Measurements from ENCODE around the gene TTYH3. TPM values are rescaled to one million over a fixed set of nuclear protein-coding genes. Genes with fewer than 3 reads are reported as not detected.
"Not testable (repeated sequence)": the region's sequence is repeated elsewhere in the genome, so short reads cannot be mapped to it uniquely, and the experiment has no call there.

The TTYH3 gene
- total RNA-seq, 4 donors from 2014 or later = 3.8 to 47.2 (median 25.2) TPM

DNA sequence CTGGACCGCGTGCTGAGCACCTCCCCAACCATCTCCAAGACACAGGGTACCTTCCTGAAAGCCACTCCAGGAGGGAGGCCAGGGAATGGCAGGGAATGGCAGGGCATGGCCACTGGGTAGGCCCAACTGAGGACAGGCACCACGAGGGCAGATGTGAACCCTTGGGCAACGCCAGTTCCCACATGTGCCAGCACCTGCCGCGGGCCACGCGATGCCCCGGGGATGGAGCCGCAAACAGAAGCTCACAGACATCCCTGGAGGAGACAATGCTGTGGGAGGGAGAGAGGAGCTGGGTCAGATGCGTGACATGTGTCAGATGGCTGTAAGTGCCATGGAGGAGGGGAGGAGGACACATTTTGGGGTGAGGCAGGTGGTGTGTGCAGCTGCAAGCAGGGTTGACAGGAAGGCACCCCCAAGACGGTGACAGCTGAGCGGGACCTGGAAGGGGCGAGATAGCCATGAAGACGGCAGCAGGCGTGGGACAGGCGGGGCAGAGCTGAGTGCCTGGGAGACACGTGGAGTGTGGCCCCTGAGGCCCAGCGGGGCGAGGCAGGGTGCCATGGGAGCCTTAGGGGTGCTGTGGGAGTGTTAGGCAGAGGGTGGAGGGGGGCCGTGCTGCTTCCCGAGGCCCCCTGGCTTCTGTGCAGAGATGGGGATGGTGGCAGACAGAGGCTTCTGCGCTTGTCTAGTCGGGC lies 45.3 kb upstream of the TTYH3 start:
- intact Hi-C loops (cut with DNase I; ENCODE audit: low total_unique reads) = no loop called here
- no peak overlapping the region for H3K4me3 ChIP-seq
- H3K9me3 ChIP-seq = no peaks in the 10 kb centered on the region
- no peak for DNase-seq
- H3K4me1 ChIP-seq = no peaks in the 10 kb centered on the region
- H3K27me3 ChIP-seq = no peaks in the 10 kb centered on the region
- no peaks in the 10 kb centered on the region for H3K36me3 ChIP-seq
- TF ChIP-seq, protein P1, sequence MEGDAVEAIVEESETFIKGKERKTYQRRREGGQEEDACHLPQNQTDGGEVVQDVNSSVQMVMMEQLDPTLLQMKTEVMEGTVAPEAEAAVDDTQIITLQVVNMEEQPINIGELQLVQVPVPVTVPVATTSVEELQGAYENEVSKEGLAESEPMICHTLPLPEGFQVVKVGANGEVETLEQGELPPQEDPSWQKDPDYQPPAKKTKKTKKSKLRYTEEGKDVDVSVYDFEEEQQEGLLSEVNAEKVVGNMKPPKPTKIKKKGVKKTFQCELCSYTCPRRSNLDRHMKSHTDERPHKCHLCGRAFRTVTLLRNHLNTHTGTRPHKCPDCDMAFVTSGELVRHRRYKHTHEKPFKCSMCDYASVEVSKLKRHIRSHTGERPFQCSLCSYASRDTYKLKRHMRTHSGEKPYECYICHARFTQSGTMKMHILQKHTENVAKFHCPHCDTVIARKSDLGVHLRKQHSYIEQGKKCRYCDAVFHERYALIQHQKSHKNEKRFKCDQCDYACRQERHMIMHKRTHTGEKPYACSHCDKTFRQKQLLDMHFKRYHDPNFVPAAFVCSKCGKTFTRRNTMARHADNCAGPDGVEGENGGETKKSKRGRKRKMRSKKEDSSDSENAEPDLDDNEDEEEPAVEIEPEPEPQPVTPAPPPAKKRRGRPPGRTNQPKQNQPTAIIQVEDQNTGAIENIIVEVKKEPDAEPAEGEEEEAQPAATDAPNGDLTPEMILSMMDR (IDR thresholded peaks at IDR 0.05) = no peak
- no peak for TF ChIP-seq POLR2A (IDR thresholded peaks at IDR 0.05)
- no peak overlapping the region for H3K27ac ChIP-seq

DNA sequence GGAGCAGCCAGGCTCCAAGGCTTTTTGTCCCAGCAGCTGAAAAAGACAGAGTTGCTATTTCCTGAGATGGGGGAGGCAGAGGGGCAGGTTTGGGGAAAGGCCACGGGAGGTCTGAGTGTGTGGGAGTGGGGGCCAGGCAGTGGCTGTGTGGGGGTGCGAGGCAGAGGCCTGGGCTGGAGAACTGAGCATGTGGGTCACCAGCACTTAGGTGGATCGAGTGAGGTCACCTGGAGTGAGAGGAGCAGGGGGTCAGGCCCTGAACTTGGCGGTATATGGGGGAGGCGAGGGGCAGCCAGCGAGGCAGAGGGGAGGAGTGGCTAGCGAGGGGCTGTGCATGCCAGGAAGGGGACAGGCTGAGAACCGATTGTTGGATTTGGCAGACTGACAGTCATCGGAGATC lies 44.7 kb upstream of the TTYH3 start:
- TF ChIP-seq, protein P1 (IDR thresholded peaks at IDR 0.05) = no peak
- TF ChIP-seq POLR2A (IDR thresholded peaks at IDR 0.05) = no peak
- intact Hi-C loops (cut with DNase I; ENCODE audit: low total_unique reads) = no loop called here
- H3K9me3 ChIP-seq = no peaks in the 10 kb centered on the region
- H3K4me1 ChIP-seq = no peaks in the 10 kb centered on the region
- DNase-seq = no peak
- no peak overlapping the region for H3K27ac ChIP-seq
- H3K27me3 ChIP-seq = no peaks in the 10 kb centered on the region
- H3K36me3 ChIP-seq = no peaks in the 10 kb centered on the region
- no peak overlapping the region for H3K4me3 ChIP-seq

GRCh38 chr7:2587778-2588177 lies 44.0 kb upstream of the TTYH3 start:
- Histone ChIP-seq H3K4me3 (no peak overlapping the region), H3K9me3 (no peaks in the 10 kb centered on the region), H3K36me3 (no peaks in the 10 kb centered on the region), H3K27ac (no peak overlapping the region), H3K27me3 (no peaks in the 10 kb centered on the region), H3K4me1 (no peaks in the 10 kb centered on the region)
- intact Hi-C loops (cut with DNase I; ENCODE audit: low total_unique reads) = no loop called here
- TF ChIP-seq, protein P1 (IDR thresholded peaks at IDR 0.05) = no peak
- TF ChIP-seq POLR2A (IDR thresholded peaks at IDR 0.05) = no peak
- DNase-seq = no peak

DNA sequence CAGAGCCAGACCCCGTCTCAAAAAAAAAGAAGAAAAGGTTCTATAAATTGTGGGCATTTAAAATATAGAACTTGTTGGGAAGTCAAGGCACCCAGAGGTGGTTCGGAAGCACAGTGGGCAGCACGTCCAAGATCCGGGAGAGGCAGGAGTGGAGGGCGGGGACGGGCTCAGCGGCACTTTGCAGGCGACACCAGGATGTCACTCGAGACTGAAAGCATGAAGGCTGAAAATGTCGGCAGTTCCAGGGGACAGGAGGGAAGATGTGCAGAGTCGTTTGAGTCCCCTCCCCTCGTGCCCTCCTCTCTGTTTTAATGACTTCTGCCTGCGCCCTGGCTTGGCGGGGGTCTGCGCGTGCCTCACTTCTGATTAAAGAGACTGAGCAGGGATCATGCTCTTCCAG lies 42.4 kb upstream of the TTYH3 start:
- Histone ChIP-seq H3K4me3 (no peak overlapping the region), H3K27ac (no peak overlapping the region), H3K9me3 (no peaks in the 10 kb centered on the region), H3K4me1 (no peaks in the 10 kb centered on the region), H3K36me3 (no peaks in the 10 kb centered on the region), H3K27me3 (no peaks in the 10 kb centered on the region)
- intact Hi-C loops (cut with DNase I; ENCODE audit: low total_unique reads) = no loop called here
- TF ChIP-seq POLR2A (IDR thresholded peaks at IDR 0.05) = no peak
- TF ChIP-seq, protein P1 (IDR thresholded peaks at IDR 0.05) = no peak
- DNase-seq = no peak

DNA sequence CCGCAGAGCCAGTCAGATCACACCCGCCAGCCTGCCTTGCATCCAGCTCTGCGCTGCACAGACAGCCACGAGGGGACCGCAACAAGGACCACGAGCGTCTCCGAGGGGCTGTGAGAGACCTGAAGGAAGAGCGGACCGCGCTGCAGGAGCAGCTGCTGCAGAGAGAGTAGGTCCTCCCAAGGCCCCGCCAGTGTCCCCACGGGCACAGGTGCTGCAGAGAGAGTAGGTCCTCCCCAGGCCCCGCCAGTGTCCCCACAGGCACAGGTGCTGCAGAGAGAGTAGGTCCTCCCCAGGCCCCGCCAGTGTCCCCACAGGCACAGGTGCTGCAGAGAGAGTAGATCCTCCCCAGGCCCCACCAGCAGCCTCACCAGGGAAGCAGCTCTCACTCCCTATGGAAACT lies 41.8 kb upstream of the TTYH3 start:
- H3K9me3 ChIP-seq; H3K27me3 ChIP-seq; H3K4me1 ChIP-seq; H3K27ac ChIP-seq; DNase-seq; H3K4me3 ChIP-seq; H3K36me3 ChIP-seq; intact Hi-C loops (cut with DNase I; ENCODE audit: low total_unique reads): not testable (repeated sequence)

Measured in uterus (tissue), 4 donors.